DMS 273 treated with DMSO at 0.1 percent for 48 hours (cell line): ENCODE measurements around the gene RELN.
"Not testable (repeated sequence)": the region's sequence is repeated elsewhere in the genome, so short reads cannot be mapped to it uniquely, and the experiment has no call there.

Source experiments
- DNase-seq: peaks from one replicate; lab custom pipeline; 2025; lab: John Stamatoyannopoulos, UW

Gene RELN

DNA sequence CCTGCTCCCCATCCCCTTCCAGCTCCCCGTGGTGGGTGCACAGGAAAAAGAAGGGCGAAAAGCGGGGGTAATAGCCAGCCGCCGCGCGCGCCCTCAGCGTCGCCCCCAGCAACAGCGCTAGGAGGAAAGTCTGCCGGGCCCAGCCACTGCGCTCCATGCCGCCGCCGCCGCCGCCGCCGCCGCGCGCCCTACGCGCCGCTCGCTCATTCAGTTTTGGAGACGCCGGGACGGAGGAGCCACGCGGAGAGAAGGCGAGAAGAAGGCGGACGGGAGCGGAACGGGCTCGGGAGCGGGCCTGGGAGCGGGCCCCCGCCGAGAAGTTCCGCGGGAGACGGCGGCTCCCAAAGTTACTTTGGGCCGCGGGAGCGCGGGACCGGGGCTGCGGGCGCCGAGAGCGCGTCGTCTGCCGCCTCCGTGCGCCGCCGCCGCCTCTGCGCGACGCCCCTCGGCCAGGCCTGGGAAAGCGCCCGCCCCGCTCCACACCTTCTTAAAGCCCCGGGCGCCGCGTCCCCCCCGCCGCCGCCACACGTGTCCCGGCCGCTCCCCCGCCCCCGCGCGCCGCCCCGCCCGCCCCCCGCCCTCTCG, at the start of gene RELN:
RELN (minus strand) TSS at position 459 of the 585 bp plus-strand sequence; CDS start at position 157, 302 bp downstream.
- DNase-seq: peak; percentile 23

DNA sequence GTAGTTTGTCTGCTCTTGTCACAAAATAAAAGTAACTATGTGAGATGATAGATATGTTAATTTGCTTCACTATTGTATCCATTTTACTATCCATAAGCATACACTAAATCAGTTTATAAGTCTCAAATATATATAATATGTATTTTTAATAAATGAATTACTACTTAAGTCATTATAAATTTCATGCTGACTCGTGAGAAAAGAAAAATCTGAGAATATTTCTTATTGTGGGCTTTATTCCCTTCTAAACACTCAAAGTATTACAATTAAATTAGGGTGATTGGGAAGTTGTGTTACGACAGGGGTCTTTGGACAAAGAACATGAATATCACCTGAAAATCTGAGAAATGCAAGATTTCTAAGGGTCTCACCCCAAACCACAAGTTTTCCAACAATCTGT, 48.7 kb upstream of the RELN start:
- no peak for DNase-seq

DNA sequence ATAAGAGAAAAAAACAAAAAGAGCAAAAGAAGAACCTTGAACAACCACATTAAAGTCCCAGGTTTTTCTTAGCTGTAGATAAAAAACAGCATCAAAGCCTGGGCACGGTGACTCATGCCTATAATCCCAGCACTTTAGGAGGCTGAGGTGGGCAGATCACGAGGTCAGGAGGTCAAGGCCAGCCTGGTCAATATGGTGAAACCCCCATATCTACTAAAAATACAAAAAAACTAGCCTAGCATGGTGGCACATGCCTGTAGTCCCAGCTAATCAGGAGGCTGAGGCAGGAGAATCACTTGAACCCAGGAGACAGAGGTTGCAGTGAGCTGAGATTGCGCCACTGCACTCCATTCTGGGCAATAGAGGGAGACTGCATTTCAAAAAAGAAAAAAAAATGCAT, 47.4 kb upstream of the RELN start:
- not testable (repeated sequence) for DNase-seq

DNA sequence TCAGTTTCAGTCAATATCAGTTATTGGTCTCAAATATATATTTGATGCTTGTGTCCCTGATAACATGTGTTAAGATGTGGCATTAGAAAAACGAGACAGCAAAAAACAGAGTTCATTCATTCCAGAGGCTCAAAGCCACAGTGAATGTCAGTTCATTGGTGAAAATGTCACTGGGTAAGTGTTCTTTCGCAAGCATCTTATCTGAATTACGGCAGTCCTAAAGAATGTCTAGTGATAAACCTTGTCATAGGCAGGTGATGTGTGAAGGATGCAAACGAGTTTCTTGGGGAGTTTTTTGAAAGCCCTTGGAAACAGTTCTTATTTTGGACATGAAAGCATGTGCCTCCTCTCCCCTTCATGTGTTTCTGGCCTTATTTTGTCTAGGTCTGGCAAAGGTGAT, 45.9 kb upstream of the RELN start:
- no peak for DNase-seq

DNA sequence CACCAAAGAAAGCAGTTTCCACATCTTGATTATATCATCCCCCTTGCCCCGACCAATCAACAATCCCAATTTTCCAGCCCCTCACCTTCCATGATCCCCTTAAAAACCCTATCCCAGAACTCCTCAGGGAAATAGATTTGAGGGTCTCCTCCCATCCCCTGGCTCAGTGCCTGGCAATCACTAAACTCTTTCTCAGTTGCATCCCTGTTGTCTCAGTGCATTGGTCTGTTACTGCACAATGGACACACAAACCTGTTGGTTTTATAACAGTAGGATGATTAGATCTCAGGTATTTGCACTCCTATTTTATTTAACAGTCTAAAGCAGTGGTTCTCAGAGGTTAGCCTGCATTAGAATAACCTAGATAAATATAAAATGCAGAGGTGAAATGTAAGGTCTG, 45.2 kb upstream of the RELN start:
- DNase-seq: no peak

DNA sequence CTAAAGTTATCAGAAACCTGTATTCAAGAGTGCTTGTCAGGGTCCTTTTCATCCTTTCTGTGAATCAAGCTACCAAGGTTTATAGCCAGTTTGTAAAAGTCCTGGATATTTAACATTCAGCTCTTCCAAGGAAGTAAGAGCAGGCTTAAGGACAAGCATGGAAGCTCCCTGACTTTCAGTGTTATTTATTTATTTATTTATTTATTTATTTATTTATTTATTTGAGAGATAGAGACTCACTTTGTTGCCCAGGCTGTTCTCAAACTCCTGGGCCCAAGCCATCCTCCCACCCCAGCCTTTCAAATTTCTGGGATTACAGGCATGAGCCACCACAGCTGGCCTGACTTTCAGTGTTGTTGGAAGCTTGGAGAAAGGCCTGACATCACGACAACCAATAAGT, 44.4 kb upstream of the RELN start:
- DNase-seq: no peak

DNA sequence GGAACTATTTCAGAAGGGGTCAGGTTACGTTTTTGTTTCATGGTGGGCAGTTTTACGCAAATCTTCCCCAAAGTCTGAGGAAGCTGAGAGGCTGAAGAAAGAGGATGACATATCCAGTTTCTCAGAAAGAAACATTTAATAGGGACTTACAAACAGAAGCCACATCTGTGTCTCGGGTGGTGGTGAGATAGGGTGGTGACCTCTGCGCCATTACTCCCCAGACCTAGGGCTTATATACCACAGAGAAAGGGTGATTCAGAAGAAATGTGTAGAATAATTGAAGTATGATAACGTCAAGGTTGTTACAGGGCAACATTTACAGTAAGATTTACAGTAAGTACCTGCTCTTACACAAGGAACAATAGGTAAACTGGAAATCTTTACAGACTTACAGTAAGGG, 43.0 kb upstream of the RELN start:
- no peak for DNase-seq

DNA sequence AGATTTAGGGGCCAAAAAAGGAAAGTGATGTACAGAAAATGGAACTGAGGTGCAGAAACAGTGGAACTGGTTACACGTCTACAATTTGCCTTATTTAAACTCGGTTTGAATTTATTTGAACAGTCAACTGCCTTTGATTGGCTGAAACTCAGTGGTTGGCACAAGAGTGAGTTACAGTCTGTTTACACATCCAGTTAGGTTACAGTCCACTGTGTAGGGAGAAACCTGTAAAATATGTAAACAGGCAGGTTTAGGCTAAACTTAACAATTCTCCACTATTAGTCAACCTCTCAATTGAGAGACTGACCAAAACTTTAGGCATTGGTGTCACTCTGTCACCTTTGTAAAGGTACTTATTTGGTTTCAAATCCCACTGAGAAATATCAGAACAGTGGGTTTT, 40.3 kb upstream of the RELN start:
- no peak for DNase-seq

DNA sequence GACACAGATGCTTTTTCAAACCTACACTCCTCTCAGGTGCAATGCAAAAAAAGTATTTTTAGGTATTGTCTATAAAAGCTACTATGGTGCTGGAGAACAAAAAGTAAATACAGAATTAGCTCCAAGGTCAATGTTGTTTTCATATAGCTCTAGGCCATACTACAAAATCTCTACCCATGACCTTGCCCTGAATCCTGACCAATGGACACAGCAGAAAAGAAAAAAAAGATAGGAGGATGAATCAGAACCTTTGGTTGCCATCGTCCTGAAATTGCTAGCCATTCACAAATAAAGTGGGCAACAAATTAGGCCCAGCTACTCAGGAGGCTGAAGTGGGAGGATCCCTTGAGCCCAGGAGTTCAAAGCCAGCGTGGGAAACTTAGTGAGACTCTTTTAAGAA, 35.2 kb upstream of the RELN start:
- DNase-seq: no peak

DNA sequence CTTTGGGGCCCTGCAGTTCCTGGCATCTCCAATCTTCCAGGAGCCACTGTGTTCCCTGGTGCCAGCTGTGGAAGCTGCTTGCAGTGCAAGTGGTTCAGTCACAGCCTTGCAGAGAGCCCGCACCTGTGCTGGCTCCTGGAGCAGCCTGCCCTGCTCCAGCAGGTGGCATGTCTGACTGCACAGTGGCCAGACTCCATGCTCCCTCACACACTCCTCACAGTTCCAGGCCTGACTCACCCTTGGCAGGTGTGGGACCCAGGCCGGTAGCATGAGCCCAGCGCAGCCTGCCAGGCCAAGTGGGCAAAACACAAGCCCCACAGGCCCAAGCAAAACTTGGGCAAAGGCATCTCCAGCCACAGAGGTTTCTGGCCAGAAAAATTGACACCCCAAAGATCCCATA, 33.6 kb upstream of the RELN start:
- no peak for DNase-seq

DNA sequence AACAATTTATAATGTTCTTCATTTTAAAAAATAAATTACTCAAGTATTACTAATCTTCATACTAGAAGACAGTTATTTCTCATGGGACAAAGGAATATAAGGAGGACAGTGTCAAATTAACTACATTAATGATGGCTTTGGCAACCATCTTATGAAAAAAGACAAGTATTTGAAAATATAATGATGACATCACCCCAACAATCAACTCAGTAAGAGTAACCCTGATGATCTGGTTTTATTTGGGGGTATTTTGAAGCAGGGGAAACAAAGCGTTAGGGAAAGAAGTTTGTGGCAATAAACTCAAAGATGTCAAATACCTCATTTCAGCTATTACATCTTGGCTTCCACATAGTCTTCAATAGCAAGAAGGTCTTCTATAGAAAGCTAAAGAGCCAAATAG, 29.0 kb upstream of the RELN start:
- DNase-seq: no peak

DNA sequence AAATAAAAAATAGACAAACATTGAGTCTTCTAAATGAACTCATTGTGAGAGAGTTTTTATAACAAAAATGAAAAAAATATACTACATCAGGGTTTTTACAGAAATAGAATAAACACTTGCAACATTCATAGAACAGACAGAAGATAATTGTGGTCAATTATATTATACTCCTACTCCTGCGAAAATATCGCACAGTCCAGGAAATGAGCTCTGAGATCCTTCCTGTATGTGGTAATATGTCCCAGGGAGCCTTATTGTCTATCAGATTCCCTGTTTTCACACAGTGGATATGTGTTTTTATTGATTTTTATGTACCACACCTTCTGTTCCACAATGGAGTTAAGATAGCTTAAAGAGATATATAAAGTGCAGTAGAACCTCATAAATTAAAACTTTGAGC, 27.5 kb upstream of the RELN start:
- no peak for DNase-seq

DNA sequence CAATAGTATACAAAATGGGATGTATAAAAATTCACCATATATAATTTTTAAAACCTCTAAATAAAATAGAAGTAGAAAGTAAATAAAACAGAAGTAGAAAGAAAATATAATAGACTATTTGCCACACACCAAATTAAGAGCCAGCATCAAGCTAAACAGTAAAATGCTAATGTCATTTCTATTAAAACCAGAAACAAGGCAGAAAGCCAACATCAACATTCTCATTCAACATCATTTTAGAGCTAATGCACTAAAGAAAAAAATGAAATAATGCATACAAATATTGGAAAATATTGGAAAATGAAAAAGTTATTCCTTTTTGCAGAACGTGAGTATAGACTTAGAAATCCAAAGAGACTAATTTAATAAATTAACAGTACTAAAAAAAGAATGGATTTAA, 23.4 kb upstream of the RELN start:
- DNase-seq: no peak

DNA sequence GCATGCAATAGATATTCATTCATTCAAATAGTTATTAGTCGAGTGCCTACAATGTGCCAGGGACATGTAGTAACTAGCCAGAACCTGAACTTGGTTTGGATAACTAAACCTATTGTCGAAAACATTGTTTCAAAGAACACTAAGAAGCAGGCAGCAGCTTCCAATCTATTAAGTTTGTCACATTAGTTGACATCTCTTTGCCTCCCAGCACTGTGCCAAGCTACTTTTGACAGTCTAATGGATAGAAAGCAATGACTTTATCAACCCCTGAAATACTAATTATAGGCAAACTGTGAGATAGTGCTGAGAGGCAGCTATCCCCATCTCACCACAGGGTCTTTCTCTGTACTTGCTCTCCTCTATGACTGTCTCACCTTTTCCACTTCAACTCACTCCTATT, 22.4 kb upstream of the RELN start:
- no peak for DNase-seq

DNA sequence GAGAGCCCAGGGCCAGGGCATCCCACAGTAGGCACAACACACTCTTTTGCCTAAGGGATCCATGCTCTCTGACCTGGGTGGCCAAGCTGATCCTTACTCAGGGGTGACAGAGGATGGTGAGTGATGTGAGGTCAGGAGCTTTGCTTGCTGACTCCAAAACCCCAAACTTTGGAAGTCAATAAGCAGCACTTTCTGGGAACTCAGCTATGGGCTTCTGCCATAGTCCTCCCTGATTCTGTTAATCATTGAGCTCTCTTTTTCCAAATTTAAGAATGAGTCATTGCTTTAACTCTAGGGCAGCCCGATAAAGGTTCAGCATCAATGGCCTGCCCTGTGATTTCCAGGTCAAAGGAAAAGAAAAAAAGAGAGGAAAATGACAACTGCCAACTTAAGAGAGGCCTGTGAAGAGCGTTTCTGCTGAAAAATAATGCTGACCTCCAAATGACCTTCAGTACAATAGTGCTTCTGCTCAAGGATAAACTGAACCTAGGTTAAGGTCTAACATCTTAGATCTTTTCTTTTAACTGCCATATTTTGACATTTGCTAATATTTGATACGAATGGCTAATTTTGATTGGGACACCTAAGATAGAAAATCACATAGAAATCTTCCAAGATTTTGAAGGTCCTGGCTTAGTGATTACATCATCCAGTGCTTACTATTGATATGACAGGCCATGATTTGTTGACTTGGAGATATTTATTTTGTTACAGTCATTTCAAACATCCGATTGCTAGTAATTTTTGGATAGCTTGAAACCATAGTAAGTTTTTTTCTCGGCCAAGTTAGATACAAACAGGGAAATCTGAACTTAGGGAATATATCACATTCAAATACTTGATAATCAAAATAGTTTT, 20.8 kb upstream of the RELN start:
- no peak for DNase-seq

DNA sequence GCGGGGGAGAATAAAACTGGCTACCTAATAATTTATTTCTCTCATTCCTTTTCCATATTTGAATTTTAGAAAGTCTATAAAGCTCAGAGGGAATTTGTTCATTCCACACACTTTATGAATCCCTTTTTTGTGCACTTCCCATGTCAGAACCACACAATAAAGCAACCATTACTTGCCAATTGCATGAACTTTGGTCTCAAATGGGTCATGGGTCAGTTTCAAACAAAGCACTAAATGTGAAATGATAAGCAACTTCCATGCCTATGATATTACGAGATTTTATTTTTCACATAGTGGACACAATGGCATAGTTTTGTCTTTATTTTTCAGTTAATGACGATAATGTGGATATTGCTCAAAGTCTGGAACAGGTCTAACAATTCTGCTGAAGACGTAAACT, 18.6 kb upstream of the RELN start:
- no peak for DNase-seq

DNA sequence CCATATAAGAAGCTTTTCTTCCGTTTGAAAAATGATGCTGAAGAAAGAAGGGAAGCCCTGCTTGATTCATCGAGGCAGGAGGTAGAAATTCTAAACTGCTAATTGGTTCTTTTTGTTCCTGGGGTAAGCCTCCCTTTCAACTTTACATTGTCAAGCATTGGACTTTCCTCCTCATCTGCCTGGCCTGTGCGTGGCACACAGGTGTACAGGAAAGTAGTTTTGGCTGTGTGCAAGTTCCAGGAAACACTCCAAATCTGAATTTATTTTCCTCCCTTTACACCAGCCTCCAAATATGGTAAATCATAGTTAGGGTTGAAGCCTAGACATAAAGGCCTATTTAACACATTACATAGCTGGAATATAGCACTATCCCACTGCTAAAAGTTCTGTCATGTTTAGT, 18.2 kb upstream of the RELN start:
- DNase-seq: no peak

DNA sequence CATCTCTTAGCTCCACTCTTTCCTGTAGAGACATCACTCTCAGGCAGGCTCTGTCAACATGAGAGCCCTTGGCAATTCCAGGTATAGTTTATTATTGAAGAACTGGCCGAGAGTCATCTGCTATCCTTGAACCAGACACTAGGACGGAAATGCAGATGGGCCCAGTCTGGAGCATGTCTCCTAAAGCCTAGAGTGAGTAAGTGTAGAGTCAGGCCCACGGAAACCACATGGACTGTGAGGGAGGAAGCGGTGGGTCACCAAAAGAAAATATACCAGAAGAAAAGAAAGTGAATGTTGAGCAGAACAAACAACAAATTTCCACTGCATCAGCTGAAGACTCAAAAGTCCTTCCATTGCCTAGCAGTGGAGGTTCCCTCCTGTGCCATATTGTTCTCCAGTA, 15.7 kb upstream of the RELN start:
- no peak for DNase-seq

DNA sequence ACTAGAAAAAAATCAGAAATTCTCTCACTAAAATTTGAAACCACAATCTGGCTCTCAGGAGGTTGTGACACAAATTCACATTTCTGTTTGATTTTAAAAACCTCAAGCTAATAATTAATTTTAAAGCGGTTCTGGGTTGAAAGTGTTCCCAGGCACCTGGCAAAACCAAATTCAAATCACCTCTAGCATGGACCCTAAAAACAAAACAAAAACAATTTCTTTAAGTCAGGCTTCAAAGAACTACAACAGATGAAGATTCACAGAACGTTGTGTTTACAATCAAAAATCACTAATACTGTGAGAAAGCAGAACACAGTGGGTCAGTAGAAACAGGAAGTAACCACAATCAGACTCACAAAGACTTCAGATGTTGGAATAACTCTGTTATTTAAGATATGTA, 7.2 kb upstream of the RELN start:
- no peak for DNase-seq

DNA sequence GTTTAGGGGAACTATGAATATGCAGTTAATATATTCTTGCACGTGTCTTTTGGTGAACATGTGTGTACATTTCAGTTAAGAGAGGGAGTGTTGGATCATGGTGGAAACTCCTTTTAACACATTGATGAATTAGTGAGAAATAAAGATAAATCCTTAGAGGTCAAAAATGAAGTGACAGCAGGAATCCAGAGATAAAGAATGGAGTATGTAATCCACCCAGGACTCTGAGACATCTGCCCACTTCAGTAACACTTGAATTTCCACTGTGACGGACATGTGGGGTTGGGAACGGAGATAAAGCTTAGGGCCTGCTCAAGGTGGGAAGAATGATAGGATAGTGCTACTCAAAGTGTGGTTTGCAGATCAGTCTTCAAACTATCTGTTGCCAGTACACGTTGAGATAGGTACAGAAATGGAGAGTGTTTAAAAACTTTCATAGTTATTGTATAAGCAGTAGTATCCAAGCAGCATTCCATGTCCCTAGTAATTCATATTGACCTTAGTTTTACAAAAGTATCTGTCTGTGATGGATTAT, 6.6 kb upstream of the RELN start:
- DNase-seq: no peak

DNA sequence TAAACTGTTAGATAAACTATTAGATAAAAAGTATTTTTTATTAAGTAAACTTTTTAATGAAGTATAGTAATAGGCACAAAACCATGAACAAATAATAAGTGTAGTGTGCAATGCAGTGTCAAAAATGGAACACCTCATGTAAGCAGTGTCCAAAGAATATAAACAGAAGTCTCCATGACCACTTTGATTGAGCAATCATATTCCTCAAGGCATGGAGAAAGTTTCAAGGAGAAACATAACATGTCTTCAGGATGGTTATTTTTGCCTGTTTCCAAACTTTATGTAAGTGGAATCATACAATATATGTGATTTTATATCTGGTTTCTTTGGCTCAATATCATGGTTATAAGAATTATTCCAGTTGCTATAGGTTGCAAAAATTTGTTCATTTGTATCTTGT, 6.1 kb upstream of the RELN start:
- no peak for DNase-seq

DNA sequence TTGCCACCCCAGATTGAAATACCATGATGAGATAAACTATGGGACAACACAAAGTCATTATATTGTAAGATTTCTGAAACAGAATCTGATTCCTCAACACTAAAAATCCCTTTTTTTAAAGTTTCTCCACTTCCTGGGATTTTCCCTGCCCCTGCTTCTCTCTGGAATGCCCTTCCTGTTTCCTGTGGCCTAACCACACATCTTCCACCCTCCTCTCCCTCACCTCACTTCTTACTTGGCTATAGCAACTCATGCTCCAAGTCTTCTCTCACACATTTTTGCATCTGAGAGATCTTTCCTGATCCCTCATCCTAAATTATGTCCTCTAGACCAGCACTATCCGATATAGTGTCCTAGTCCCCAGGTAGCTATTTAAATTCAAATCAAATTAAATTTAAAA, 4.1 kb upstream of the RELN start:
- no peak for DNase-seq

DNA sequence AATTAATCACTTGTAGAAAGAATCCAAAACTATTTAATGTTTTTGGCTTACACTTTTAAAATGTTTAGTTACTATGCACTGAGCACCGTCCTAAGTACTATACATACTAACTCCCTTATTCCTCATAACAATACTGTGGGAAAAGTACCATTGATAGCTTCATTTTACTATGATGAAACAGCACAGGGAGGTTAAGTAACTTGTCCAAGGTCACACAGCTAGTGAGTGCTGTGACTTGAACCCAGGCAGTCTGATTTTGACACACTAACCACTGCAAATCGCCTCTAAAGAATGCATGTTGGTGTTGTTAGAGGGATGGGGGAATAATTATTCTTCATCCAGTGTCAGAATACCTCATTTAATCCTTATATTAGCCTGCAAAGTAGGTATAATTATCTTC, 1.9 kb upstream of the RELN start:
- DNase-seq: no peak

DNA sequence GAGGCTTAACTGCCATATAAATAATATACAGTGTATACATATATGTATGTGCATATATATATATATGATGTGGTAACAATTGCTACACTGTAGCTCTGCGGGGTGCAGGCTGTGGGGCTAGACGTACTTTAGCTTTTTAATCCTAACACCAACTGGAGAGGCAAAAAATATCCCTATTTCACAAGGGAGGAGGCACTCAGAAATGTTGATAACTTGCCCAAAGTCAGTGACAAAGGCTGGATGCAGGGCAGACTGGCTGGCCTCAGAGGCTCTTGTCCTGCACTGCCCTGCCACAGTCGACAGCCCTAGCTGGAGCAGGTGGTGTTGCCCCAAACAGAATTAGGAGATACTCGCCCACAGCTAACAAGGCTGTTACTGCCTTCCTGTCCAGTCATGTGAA, 1.5 kb upstream of the RELN start:
- no peak for DNase-seq
